Measurements from ENCODE around the gene UBE2Q2. TPM values are rescaled to one million over a fixed set of nuclear protein-coding genes. Genes with fewer than 3 reads are reported as not detected.
"Not testable (repeated sequence)": the region's sequence is repeated elsewhere in the genome, so short reads cannot be mapped to it uniquely, and the experiment has no call there.

Gene UBE2Q2
- total RNA-seq, 2 donors from 2014 or later, result 16.0 to 19.4 TPM

- intact Hi-C loops (cut with DNase I, micrococcal nuclease); DNase-seq; ATAC-seq: not testable (repeated sequence)
Measured at GRCh38 chr15:75851566-75851965, 8.3 kb downstream of the UBE2Q2 start.

GRCh38 chr15:75857886-75858285 is 14.6 kb downstream of the UBE2Q2 start:
- DNase-seq (no peak), ATAC-seq (no peak)
- intact Hi-C loops (cut with DNase I, micrococcal nuclease), result no loop called here

GRCh38 chr15:75861750-75862402 is 18.6 kb downstream of the UBE2Q2 start:
- intact Hi-C loops (cut with DNase I, micrococcal nuclease), result no loop called here
- ATAC-seq, result no peak
- no peak for DNase-seq

- intact Hi-C loops (cut with DNase I, micrococcal nuclease), result no loop called here
- ATAC-seq (no peak), DNase-seq (no peak)
Measured at GRCh38 chr15:75862796-75863195, 19.5 kb downstream of the UBE2Q2 start.

- intact Hi-C loops (cut with DNase I, micrococcal nuclease), result no loop called here
- DNase-seq, result no peak
- ATAC-seq, result no peak
Measured at GRCh38 chr15:75864213-75865059, 21.2 kb downstream of the UBE2Q2 start.

- DNase-seq; intact Hi-C loops (cut with DNase I, micrococcal nuclease); ATAC-seq: not testable (repeated sequence)
Measured at GRCh38 chr15:75866045-75866444, 22.8 kb downstream of the UBE2Q2 start.

GRCh38 chr15:75866916-75867315 is 23.7 kb downstream of the UBE2Q2 start:
- no peak for DNase-seq
- no peak for ATAC-seq
- intact Hi-C loops (cut with DNase I, micrococcal nuclease), result no loop called here

- no peak for DNase-seq
- intact Hi-C loops (cut with DNase I, micrococcal nuclease), result no loop called here
- ATAC-seq, result no peak
Measured at GRCh38 chr15:75867449-75867848, 24.2 kb downstream of the UBE2Q2 start.

GRCh38 chr15:75868019-75868418 is 24.8 kb downstream of the UBE2Q2 start:
- intact Hi-C loops (cut with DNase I, micrococcal nuclease), result no loop called here
- ATAC-seq, result no peak

GRCh38 chr15:75869446-75869845 is 26.2 kb downstream of the UBE2Q2 start:
- ATAC-seq (no peak), DNase-seq (no peak)
- intact Hi-C loops (cut with DNase I, micrococcal nuclease), result no loop called here

More at GRCh38 chr15:75868019-75868418, 24.8 kb downstream of the UBE2Q2 start:
- DNase-seq, result no peak

- ATAC-seq; DNase-seq; intact Hi-C loops (cut with DNase I, micrococcal nuclease): not testable (repeated sequence)
Measured at GRCh38 chr15:75871589-75871988, 28.3 kb downstream of the UBE2Q2 start.

GRCh38 chr15:75872403-75872990 is 29.2 kb downstream of the UBE2Q2 start:
- ATAC-seq (no peak), DNase-seq (no peak)
- intact Hi-C loops (cut with DNase I, micrococcal nuclease), result no loop called here

- no peak for ATAC-seq
- DNase-seq, result no peak
- intact Hi-C loops (cut with DNase I, micrococcal nuclease), result no loop called here
Measured at GRCh38 chr15:75884041-75884440, 40.8 kb downstream of the UBE2Q2 start.

GRCh38 chr15:75887178-75887577 is 43.9 kb downstream of the UBE2Q2 start:
- ATAC-seq (no peak), DNase-seq (no peak)
- intact Hi-C loops (cut with DNase I, micrococcal nuclease), result no loop called here

GRCh38 chr15:75891895-75892294 is 48.6 kb downstream of the UBE2Q2 start:
- intact Hi-C loops (cut with DNase I, micrococcal nuclease), result no loop called here
- ATAC-seq (no peak), DNase-seq (no peak)

GRCh38 chr15:75895731-75896130 is 52.5 kb downstream of the UBE2Q2 start:
- intact Hi-C loops (cut with DNase I, micrococcal nuclease), result no loop called here
- ATAC-seq (no peak), DNase-seq (no peak)

- intact Hi-C loops (cut with DNase I, micrococcal nuclease), result no loop called here
- DNase-seq (no peak), ATAC-seq (no peak)
Measured at GRCh38 chr15:75900577-75900976, 57.3 kb downstream of the UBE2Q2 start.

- no peak for DNase-seq
- no peak for ATAC-seq
- intact Hi-C loops (cut with DNase I, micrococcal nuclease), result no loop called here
Measured at GRCh38 chr15:75902129-75902557, 58.9 kb downstream of the UBE2Q2 start.

- ATAC-seq, result peak; percentile 97
- DNase-seq, result peak; percentile 91 to 95
- intact Hi-C loops (cut with DNase I, micrococcal nuclease), result no loop called here
Measured at GRCh38 chr15:75903331-75904239, 60.3 kb downstream of the UBE2Q2 start, which contains the start of gene FBXO22. Gene FBXO22 (plus strand): TSS chr15:75903878. CDS start chr15:75903964, 86 bp downstream.

Measured in left colon (tissue), 2 donors.